PC-3 (cell line): ENCODE data around the gene TMEM163. TPM values are rescaled to one million over a fixed set of nuclear protein-coding genes. Genes with fewer than 3 reads are reported as not detected.
A peak's percentile ranks its signal among the peaks of the same experiment; 100 is the strongest.

Experiments used
- ATAC-seq: fragments of 200-7000 bp; cut with Tn5 transposase; 2 replicates; pipeline ENCODE4 v1.9.1; 2020; ENCODE audit warnings: mild to moderate bottlenecking, moderate library complexity
- BruUV-seq: library from RNA; stranded (reverse); fragments of 400-500 nt; replicated peaks from 2 replicates; lab custom pipeline; 2021; lab: Mats Ljungman, UMichigan
- CTCF ChIA-PET: fragments of 300-600 bp; sonication (Branson Sonifier 250); formaldehyde crosslinking; loops from one replicate; lab custom pipeline; 2022; ENCODE audit warnings: antibody characterized with exemption; lab: Charles Lee
- POLR2A ChIA-PET: fragments of 300-600 bp; sonication (Branson Sonifier 250); formaldehyde crosslinking; loops from one replicate; lab custom pipeline; 2022; ENCODE audit warnings: antibody characterized with exemption; ENCODE audit not compliant: unreplicated experiment; lab: Charles Lee
- DNase-seq: peaks from one replicate; pipeline ENCODE4 v3.0.0-alpha.2; 2015
- H2AFZ ChIP-seq: fragments of 300-600 bp; sonication (generic); 2 replicates; pipeline ENCODE4 v1.6.0; 2016; ENCODE audit warnings: antibody characterized with exemption, low read length
- H3F3A ChIP-seq: fragments of 300-600 bp; sonication (generic); one replicate; pipeline ENCODE4 v1.6.0; 2017; ENCODE audit warnings: antibody characterized with exemption, low read length, control low read depth, mild to moderate bottlenecking; ENCODE audit not compliant: unreplicated experiment
- H3K27ac ChIP-seq: fragments of 300-600 bp; sonication (generic); 2 replicates; pipeline ENCODE4 v1.5.1; 2016; ENCODE audit warnings: mild to moderate bottlenecking, low read length
- H3K27me3 ChIP-seq: fragments of 300-600 bp; sonication (generic); 2 replicates; pipeline ENCODE4 v1.6.1; 2016; ENCODE audit warnings: low read length, mixed read lengths
- H3K36me3 ChIP-seq: fragments of 300-600 bp; sonication (generic); 2 replicates; pipeline ENCODE4 v1.6.1; 2016; ENCODE audit warnings: low read depth, mixed run types, low read length, mixed read lengths
- H3K4me1 ChIP-seq: fragments of 300-600 bp; sonication (generic); 2 replicates; pipeline ENCODE4 v1.5.1; 2016; ENCODE audit warnings: low read length; ENCODE audit not compliant: insufficient read depth
- H3K4me2 ChIP-seq: fragments of 300-600 bp; sonication (generic); 2 replicates; pipeline ENCODE4 v1.6.0; 2016; ENCODE audit warnings: low read length
- H3K4me3 ChIP-seq: fragments of 300-600 bp; sonication (generic); 2 replicates; pipeline ENCODE4 v1.5.1; 2016; ENCODE audit warnings: mild to moderate bottlenecking, low read length, mixed read lengths
- H3K79me2 ChIP-seq: fragments of 300-600 bp; sonication (generic); 2 replicates; pipeline ENCODE4 v1.6.1; 2017; ENCODE audit warnings: low read length, mixed read lengths
- H3K9ac ChIP-seq: fragments of 300-600 bp; sonication (generic); 2 replicates; pipeline ENCODE4 v1.6.0; 2016; ENCODE audit warnings: mild to moderate bottlenecking, low read length
- H3K9me2 ChIP-seq: fragments of 300-600 bp; sonication (generic); replicated peaks from 2 replicates; pipeline ENCODE4 v1.6.1; 2016; ENCODE audit warnings: mixed run types, low read length, mixed read lengths
- H3K9me3 ChIP-seq: fragments of 300-600 bp; sonication (generic); 2 replicates; pipeline ENCODE4 v1.6.1; 2016; ENCODE audit warnings: low read length, mixed read lengths
- H4K20me1 ChIP-seq: fragments of 300-600 bp; sonication (generic); 2 replicates; pipeline ENCODE4 v1.6.1; 2016; ENCODE audit warnings: low read length, mixed read lengths
- CTCF ChIP-seq: fragments of 300-600 bp; sonication (generic); conservative IDR thresholded peaks from 2 replicates; pipeline ENCODE4 v1.5.1; 2017; ENCODE audit warnings: antibody characterized with exemption, low read depth, mild to moderate bottlenecking, low read length
- EZH2 ChIP-seq: fragments of 300-600 bp; sonication (generic); IDR thresholded peaks from one replicate; pipeline ENCODE4 v1.6.1; 2017; ENCODE audit warnings: antibody characterized with exemption, mild to moderate bottlenecking, low read length; ENCODE audit not compliant: unreplicated experiment
- EZH2phosphoT487 ChIP-seq: fragments of 300-600 bp; sonication (generic); IDR thresholded peaks from 2 replicates; pipeline ENCODE4 v1.6.1; 2018; ENCODE audit warnings: mild to moderate bottlenecking, antibody characterized with exemption, low read length, borderline replicate concordance
- intact Hi-C: fragments of 100-400 bp; cut with micrococcal nuclease; formaldehyde crosslinking; loops from 2 replicates; pipeline ENCODE4 v1.9.0; 2023
- total RNA-seq: library from RNA; depleted of rRNA; stranded (reverse); fragments of >200 nt; gene quantifications from 2 replicates; pipeline ENCODE4 v1.2.3, GENCODE V29; 2014

TMEM163 gene
- total RNA-seq, 1 experiment from 2014 or later, result 0.47 TPM

GRCh38 chr2:134408791-134409190, 310.0 kb downstream of the TMEM163 start:
- Histone ChIP-seq H3K36me3 (no peaks in the 10 kb centered on the region), H3K9ac (no peak overlapping the region), H3K9me2 (no peaks in the 10 kb centered on the region), H3K4me2 (peak overlapping the region; percentile 3; the same call in 1 of the 2 replicates), H3K27me3 (no peaks in the 10 kb centered on the region), H3K4me1 (peaks cover 51% of the 10 kb centered on the region), H3K9me3 (no peaks in the 10 kb centered on the region), H3K27ac (peak overlapping the region; percentile 51), H3K79me2 (no peaks in the 10 kb centered on the region), H4K20me1 (0 out of 2 replicates have a peak, but pooled peaks cover 4% of the 10 kb centered on the region), H3K4me3 (no peak overlapping the region), H3F3A (no peaks in the 10 kb centered on the region), H2AFZ (no peak overlapping the region)
- BruUV-seq, result no TSS peak
- TF ChIP-seq CTCF (no peak), EZH2 (no peak), EZH2phosphoT487 (no peak)
- peak; percentile 47 for ATAC-seq
- intact Hi-C loops, result loop anchor here (5.0 kb wide), 1 partner anchor 51 kb away; no protein-coding TSS in a partner anchor
- peak; percentile 64 for DNase-seq
- ChIA-PET CTCF (no interaction called here), POLR2A (no interaction called here)

- DNase-seq, result peak; percentile 35
- POLR2A ChIA-PET, result no interaction called here
- peak overlapping the region; percentile 51 for H3K27ac ChIP-seq
- TF ChIP-seq EZH2 (no peak), CTCF (no peak), EZH2phosphoT487 (no peak)
- no TSS peak for BruUV-seq
- H3K36me3 ChIP-seq, result no peaks in the 10 kb centered on the region
- no peaks in the 10 kb centered on the region for H3K27me3 ChIP-seq
- intact Hi-C loops, result loop anchor here (5.0 kb wide), 1 partner anchor 51 kb away; no protein-coding TSS in a partner anchor
- no peaks in the 10 kb centered on the region for H3K9me3 ChIP-seq
- CTCF ChIA-PET, result no interaction called here
- peak; percentile 20 for ATAC-seq
- H3F3A ChIP-seq, result no peaks in the 10 kb centered on the region
- H2AFZ ChIP-seq, result no peak overlapping the region
- H3K4me2 ChIP-seq, result peak overlapping the region; percentile 3; the same call in 1 of the 2 replicates
- H3K9ac ChIP-seq, result no peak overlapping the region
- no peak overlapping the region for H3K4me3 ChIP-seq
- no peaks in the 10 kb centered on the region for H3K79me2 ChIP-seq
- H4K20me1 ChIP-seq, result 0 out of 2 replicates have a peak, but pooled peaks cover 4% of the 10 kb centered on the region
- peaks cover 51% of the 10 kb centered on the region for H3K4me1 ChIP-seq
- no peaks in the 10 kb centered on the region for H3K9me2 ChIP-seq
Observed at GRCh38 chr2:134408386-134408785, 310.4 kb downstream of the TMEM163 start.

GRCh38 chr2:134407154-134407890, 311.5 kb downstream of the TMEM163 start:
- Histone ChIP-seq H3K36me3 (no peaks in the 10 kb centered on the region), H3K9ac (no peak overlapping the region), H3K4me3 (no peak overlapping the region), H3K27me3 (no peaks in the 10 kb centered on the region), H2AFZ (no peak overlapping the region), H3K9me3 (no peaks in the 10 kb centered on the region), H3K4me2 (peak overlapping the region; percentile 34), H3K27ac (peak overlapping the region; percentile 51; the same call in 1 of the 2 replicates), H3K79me2 (no peaks in the 10 kb centered on the region), H3F3A (no peaks in the 10 kb centered on the region), H3K4me1 (peaks cover 51% of the 10 kb centered on the region), H4K20me1 (0 out of 2 replicates have a peak, but pooled peaks cover 4% of the 10 kb centered on the region), H3K9me2 (no peaks in the 10 kb centered on the region)
- no peak for TF ChIP-seq EZH2phosphoT487
- TF ChIP-seq EZH2, result no peak
- TF ChIP-seq CTCF, result no peak
- CTCF ChIA-PET, result interaction anchor here (0.6 kb wide), 1 partner anchor 161 kb away, joined by 3 read pairs; no protein-coding TSS in a partner anchor
- intact Hi-C loops, result loop anchor here (5.0 kb wide), 1 partner anchor 50 kb away; no protein-coding TSS in a partner anchor
- no peak for ATAC-seq
- no TSS peak for BruUV-seq
- DNase-seq, result peak; percentile 38
- POLR2A ChIA-PET, result no interaction called here
